GM12864 (cell line): Measurements from ENCODE around the gene ARMC9.
"Not testable (repeated sequence)": the region's sequence is repeated elsewhere in the genome, so short reads cannot be mapped to it uniquely, and the experiment has no call there.

Experiments used
- DNase-seq: peaks from one replicate; pipeline ENCODE4 v3.0.0-alpha.2; 2011; ENCODE audit warnings: low read depth
- H3K4me3 ChIP-seq: 2 replicates; pipeline ENCODE4 v1.5.1; 2011; ENCODE audit warnings: mild to moderate bottlenecking, low read depth, low read length, control low read depth
- TF ChIP-seq, protein P1 (sequence below): IDR thresholded peaks from 2 replicates; pipeline ENCODE4 v1.5.1; 2011; ENCODE audit warnings: low read depth, mild to moderate bottlenecking, moderate library complexity, low read length, control low read depth, inconsistent platforms; ENCODE audit errors: missing control alignments

ARMC9 gene

DNA sequence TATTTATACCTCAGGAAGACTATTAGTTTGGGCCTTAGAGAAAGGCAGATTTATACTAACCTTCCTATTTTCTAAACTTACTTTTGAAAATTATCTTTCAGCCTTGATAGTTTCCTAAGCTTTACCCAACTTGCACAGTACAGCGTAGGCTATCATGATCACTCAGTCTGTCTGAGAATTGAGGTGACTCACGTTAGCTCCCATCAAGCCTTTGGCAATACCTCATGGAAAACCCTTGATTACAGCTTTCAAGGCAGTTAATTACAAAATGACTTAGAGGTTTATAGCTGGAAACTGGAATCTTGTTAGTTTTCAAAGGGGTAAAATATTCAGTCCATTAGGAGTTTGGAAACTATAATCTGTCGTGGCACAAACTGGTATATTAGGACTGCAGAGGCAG, 26.4 kb upstream of the ARMC9 start:
- TF ChIP-seq, protein P1, sequence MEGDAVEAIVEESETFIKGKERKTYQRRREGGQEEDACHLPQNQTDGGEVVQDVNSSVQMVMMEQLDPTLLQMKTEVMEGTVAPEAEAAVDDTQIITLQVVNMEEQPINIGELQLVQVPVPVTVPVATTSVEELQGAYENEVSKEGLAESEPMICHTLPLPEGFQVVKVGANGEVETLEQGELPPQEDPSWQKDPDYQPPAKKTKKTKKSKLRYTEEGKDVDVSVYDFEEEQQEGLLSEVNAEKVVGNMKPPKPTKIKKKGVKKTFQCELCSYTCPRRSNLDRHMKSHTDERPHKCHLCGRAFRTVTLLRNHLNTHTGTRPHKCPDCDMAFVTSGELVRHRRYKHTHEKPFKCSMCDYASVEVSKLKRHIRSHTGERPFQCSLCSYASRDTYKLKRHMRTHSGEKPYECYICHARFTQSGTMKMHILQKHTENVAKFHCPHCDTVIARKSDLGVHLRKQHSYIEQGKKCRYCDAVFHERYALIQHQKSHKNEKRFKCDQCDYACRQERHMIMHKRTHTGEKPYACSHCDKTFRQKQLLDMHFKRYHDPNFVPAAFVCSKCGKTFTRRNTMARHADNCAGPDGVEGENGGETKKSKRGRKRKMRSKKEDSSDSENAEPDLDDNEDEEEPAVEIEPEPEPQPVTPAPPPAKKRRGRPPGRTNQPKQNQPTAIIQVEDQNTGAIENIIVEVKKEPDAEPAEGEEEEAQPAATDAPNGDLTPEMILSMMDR: no peak
- DNase-seq: no peak
- no peak overlapping the region for H3K4me3 ChIP-seq

DNA sequence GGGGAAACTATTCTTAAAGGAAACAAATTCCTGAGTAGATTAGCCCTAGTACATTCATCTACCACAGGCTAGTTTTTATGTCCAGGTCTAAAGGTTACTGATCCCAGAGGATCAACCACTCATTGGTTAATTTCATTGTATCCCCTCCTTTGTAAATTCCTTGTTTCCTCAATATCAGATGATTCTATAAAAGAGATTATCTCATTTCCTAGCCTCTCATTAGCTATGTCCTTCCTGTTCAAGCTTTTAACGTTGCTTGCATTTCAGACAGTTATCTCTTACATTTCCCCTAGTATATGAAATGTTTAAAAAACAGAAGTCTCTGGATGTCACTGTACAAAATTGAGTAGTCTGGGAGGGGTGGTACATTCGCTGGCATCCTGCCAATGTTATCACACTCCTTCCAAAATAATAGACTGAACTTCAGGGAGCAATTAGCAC, 24.2 kb upstream of the ARMC9 start:
- no peak for DNase-seq
- TF ChIP-seq, protein P1: no peak
- H3K4me3 ChIP-seq: no peak overlapping the region

DNA sequence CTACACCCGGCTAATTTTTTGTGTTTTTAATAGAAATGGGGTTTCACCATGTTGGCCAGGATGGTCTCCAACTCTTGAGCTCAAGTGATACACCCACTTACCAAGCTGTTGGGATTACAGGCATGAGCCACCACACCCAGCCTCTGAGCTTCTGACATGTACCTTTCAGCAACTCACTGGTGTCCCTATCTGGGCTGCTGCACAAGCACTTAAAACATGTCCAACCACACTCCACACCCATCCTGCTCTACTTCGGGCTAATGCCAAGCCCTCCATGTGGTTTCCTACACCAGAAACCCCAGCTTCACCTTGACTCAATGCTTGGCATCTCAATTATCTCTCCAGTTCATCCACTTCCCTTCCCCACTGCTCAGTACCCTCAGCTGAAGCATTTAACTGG, 22.4 kb upstream of the ARMC9 start:
- TF ChIP-seq, protein P1: no peak
- no peak overlapping the region for H3K4me3 ChIP-seq
- DNase-seq: no peak

DNA sequence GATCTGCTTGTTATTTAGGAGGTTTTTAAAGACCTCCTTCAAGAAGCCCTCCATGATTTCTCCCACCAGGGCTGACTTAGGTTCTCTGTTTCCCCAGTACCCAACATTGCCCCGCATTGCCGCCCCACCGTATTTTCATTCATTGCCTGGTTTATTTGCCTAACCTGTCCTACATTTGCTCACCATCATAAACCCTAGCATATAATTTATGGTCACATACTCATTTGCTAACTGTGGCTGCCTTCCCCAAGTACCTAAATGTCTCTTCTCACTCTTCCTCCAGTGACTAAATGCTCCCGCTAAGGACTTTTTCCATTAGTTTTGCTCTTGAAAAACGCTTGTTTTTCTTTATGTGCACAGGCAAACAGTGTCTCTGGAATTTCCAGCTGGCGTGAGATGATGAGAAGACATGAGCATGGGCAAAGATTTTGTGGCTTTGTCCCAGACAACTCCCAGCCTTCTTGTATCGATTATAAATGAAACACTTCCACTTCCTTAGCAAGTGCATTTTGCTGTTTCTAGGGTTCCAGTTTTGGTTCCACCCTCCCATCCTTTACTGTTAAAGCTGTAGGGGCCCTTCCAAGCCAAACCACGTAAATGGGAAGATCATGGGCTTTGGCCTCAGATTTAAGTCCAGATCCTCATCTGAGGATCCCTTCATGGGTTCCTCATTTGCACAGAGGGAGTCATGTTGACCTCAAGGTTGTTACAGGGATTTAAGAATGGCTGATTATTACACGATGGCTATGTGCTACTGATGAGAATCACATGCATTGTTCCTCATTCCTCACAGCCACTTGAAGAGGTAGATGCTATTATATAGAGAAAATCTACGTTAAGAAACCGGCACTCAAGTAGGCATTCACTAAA, 21.0 kb upstream of the ARMC9 start:
- DNase-seq: no peak
- TF ChIP-seq, protein P1: no peak

DNA sequence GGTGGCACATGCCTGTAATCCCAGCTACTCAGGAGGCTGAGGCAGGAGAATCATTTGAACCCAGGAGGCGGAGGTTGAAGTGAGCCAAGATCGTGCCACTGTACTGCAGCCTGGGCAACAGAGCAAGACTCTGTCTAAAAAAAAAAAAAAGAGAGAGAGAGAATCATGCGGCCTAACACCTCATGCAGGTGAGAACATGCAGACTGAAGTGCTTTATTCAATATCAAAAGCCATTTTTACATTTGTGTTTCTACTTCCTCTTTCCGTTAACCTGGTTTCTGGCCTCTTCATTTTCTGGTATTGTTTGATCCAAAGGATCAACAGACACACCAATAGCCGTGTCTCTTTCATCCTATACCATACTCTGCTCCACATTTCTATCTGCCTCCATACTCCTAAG, 19.6 kb upstream of the ARMC9 start:
- DNase-seq, H3K4me3 ChIP-seq: not testable (repeated sequence)

More for the DNA sequence above, 21.0 kb upstream of the ARMC9 start:
- H3K4me3 ChIP-seq: no peak overlapping the region

DNA sequence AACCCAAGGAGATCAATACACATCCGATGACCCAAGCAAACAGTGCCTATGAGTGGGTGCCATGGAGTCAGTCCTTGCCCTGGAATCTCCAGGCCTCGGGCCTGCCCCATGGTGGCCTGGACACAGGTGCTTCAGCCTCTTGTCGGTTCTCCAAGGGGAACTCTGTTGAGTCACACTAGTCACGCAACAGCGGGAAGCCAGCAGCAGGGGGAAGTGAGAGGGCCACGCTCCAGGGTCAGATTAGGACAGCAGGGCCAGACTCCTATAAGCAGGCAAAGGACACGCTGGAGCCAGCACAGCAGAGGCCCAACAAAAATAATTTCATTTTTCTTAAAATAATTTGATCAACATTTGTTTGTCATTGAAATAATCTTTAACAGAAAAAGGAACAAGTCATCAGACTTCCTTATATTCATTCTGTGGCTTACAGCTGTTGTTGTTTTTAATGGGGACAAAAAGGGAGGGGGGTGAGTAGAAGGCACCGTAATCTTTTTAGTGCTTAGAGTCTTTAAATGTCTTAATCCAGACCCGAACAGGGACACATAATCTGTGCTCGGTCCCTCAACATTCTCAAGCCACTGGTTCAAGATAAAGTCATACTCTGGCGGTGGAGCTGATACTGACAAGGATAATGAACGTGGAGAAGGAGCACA, 16.4 kb upstream of the ARMC9 start:
- peak; percentile 44 for DNase-seq
- no peak overlapping the region for H3K4me3 ChIP-seq
- TF ChIP-seq, protein P1: no peak

DNA sequence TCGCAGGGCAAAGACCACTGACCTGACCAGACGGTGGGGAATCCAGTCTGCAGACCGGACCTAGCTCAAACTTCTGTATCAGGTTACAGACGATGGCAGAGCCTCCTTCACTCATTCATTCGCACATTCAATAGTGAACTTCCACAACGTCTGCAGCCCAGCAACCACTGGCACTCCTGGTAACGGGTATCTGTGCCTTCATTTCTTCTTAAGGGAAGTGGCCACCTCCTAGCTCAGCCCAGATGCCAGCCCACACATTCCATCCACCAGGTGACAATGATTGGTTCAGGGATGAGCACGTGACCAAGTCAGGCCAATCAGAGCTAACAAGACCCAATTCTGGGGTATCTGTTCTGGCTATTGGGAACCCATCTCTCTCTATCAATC, 15.9 kb upstream of the ARMC9 start:
- TF ChIP-seq, protein P1: no peak

More for the DNA sequence above, 15.9 kb upstream of the ARMC9 start:
- no peak overlapping the region for H3K4me3 ChIP-seq
- no peak for DNase-seq
